Glutamatergic neuron (in vitro differentiated cells): Measurements from ENCODE around the gene THBS1. TPM values are rescaled to one million over a fixed set of nuclear protein-coding genes. Genes with fewer than 3 reads are reported as not detected.

Experiments used
- DNase-seq: peaks from one replicate; pipeline ENCODE4 v3.0.0; 2022
- H3K27ac Mint-ChIP-seq: one replicate; pipeline ENCODE4 v1.8.0; 2020; ENCODE audit warnings: mild to moderate bottlenecking, mixed read lengths, inconsistent platforms; ENCODE audit not compliant: unreplicated experiment
- H3K27me3 Mint-ChIP-seq: one replicate; pipeline ENCODE4 v1.8.0; 2020; ENCODE audit warnings: mild to moderate bottlenecking, moderate library complexity, mixed read lengths, inconsistent platforms; ENCODE audit not compliant: unreplicated experiment
- H3K36me3 Mint-ChIP-seq: one replicate; pipeline ENCODE4 v1.8.0; 2020; ENCODE audit warnings: mild to moderate bottlenecking, mixed read lengths, inconsistent platforms; ENCODE audit not compliant: unreplicated experiment
- H3K4me1 Mint-ChIP-seq: one replicate; pipeline ENCODE4 v1.8.0; 2020; ENCODE audit warnings: mild to moderate bottlenecking, low read depth, mixed read lengths, inconsistent platforms; ENCODE audit not compliant: unreplicated experiment
- H3K4me3 Mint-ChIP-seq: one replicate; pipeline ENCODE4 v1.8.0; 2020; ENCODE audit warnings: mild to moderate bottlenecking, mixed read lengths, inconsistent platforms; ENCODE audit not compliant: unreplicated experiment
- H3K9me3 Mint-ChIP-seq: one replicate; pipeline ENCODE4 v1.8.0; 2020; ENCODE audit warnings: mild to moderate bottlenecking, moderate library complexity, mixed read lengths, inconsistent platforms; ENCODE audit not compliant: unreplicated experiment
- CTCF ChIP-seq: fragments of 200-600 bp; sonication (generic); IDR thresholded peaks from one replicate; pipeline ENCODE4 v1.5.0; 2021; ENCODE audit not compliant: partially characterized antibody, unreplicated experiment
- total RNA-seq: library from RNA; stranded (reverse); fragmentation: NEBNext Ultra II Directional; extraction: Animal tissue kit (Norgen Biotek cat#: 25700); gene quantifications from one replicate; pipeline ENCODE4 v1.2.1, GENCODE V29; 2021; ENCODE audit not compliant: unreplicated experiment

THBS1 gene
- total RNA-seq, 1 donor from 2014 or later = 0.83 TPM

GRCh38 chr15:39573287-39573686, 7.6 kb upstream of the THBS1 start:
- Mint-ChIP-seq H3K4me1 (no peaks in the 10 kb centered on the region), H3K4me3 (no peak overlapping the region), H3K27me3 (peaks cover 2% of the 10 kb centered on the region), H3K9me3 (peaks cover 2% of the 10 kb centered on the region), H3K27ac (no peak overlapping the region), H3K36me3 (no peaks in the 10 kb centered on the region)
- no peak for DNase-seq
- no peak for TF ChIP-seq CTCF

- DNase-seq = no peak
- no peaks in the 10 kb centered on the region for H3K4me1 Mint-ChIP-seq
- no peak for TF ChIP-seq CTCF
- H3K27me3 Mint-ChIP-seq = peaks cover 2% of the 10 kb centered on the region
- H3K36me3 Mint-ChIP-seq = no peaks in the 10 kb centered on the region
- H3K4me3 Mint-ChIP-seq = no peak overlapping the region
- H3K9me3 Mint-ChIP-seq = peaks cover 2% of the 10 kb centered on the region
- no peak overlapping the region for H3K27ac Mint-ChIP-seq
Observed at GRCh38 chr15:39573844-39574243, 7.0 kb upstream of the THBS1 start.

GRCh38 chr15:39574427-39574826, 6.5 kb upstream of the THBS1 start:
- no peak overlapping the region for H3K4me3 Mint-ChIP-seq
- no peak for DNase-seq
- peaks cover 1% of the 10 kb centered on the region for H3K4me1 Mint-ChIP-seq
- no peak overlapping the region for H3K27ac Mint-ChIP-seq
- no peaks in the 10 kb centered on the region for H3K36me3 Mint-ChIP-seq
- H3K9me3 Mint-ChIP-seq = peaks cover 2% of the 10 kb centered on the region
- H3K27me3 Mint-ChIP-seq = peaks cover 5% of the 10 kb centered on the region
- TF ChIP-seq CTCF = no peak

GRCh38 chr15:39575180-39575579, 5.7 kb upstream of the THBS1 start:
- Mint-ChIP-seq H3K4me3 (no peak overlapping the region), H3K4me1 (peaks cover 7% of the 10 kb centered on the region), H3K27me3 (peaks cover 11% of the 10 kb centered on the region), H3K9me3 (peaks cover 2% of the 10 kb centered on the region), H3K36me3 (no peaks in the 10 kb centered on the region), H3K27ac (no peak overlapping the region)
- DNase-seq = no peak
- no peak for TF ChIP-seq CTCF

GRCh38 chr15:39578851-39579486, 1.9 kb upstream of the THBS1 start:
- no peaks in the 10 kb centered on the region for H3K36me3 Mint-ChIP-seq
- H3K4me3 Mint-ChIP-seq = peak overlapping the region; percentile 39
- H3K27ac Mint-ChIP-seq = no peak overlapping the region
- peaks cover 4% of the 10 kb centered on the region for H3K9me3 Mint-ChIP-seq
- peaks cover 14% of the 10 kb centered on the region for H3K27me3 Mint-ChIP-seq
- DNase-seq = no peak
- peaks cover 7% of the 10 kb centered on the region for H3K4me1 Mint-ChIP-seq
- TF ChIP-seq CTCF = peak; percentile 12
